Right lobe of liver (tissue), 4 donors: Measurements from ENCODE around the gene TMEM214.

Experiments used
- POLR2A ChIP-seq: fragments of 450-650 bp; IDR thresholded peaks from one replicate; pipeline ENCODE4 v1.6.1; 2017; ENCODE audit warnings: antibody characterized with exemption, mild to moderate bottlenecking
- TF ChIP-seq, protein P1 (sequence below), 4 donors: fragments of 200-600 bp in 3 of 4; fragments of 450-650 bp in 1 of 4; IDR thresholded peaks; one replicate each; pipeline versions ENCODE4 v1.5.1 to v1.8.0; 2016 to 2022; ENCODE audit warnings: antibody characterized with exemption in 4 of 4, mild to moderate bottlenecking in 2 of 4
- donor health status: DM: no; HTN: no; CAD: no.
- donor health status: DM: no; HTN: no; CAD: no.
- donor health status: DM: no; HTN: yes; CAD: no.

- TF ChIP-seq, protein P1, sequence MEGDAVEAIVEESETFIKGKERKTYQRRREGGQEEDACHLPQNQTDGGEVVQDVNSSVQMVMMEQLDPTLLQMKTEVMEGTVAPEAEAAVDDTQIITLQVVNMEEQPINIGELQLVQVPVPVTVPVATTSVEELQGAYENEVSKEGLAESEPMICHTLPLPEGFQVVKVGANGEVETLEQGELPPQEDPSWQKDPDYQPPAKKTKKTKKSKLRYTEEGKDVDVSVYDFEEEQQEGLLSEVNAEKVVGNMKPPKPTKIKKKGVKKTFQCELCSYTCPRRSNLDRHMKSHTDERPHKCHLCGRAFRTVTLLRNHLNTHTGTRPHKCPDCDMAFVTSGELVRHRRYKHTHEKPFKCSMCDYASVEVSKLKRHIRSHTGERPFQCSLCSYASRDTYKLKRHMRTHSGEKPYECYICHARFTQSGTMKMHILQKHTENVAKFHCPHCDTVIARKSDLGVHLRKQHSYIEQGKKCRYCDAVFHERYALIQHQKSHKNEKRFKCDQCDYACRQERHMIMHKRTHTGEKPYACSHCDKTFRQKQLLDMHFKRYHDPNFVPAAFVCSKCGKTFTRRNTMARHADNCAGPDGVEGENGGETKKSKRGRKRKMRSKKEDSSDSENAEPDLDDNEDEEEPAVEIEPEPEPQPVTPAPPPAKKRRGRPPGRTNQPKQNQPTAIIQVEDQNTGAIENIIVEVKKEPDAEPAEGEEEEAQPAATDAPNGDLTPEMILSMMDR (IDR thresholded peaks at IDR 0.05), result no peak
- no peak for TF ChIP-seq POLR2A
Observed at GRCh38 chr2:27009083-27009482, 23.7 kb upstream of the TMEM214 start.
